SK-N-DZ (cell line): ENCODE measurements around the gene XG.
"Not testable (repeated sequence)": the region's sequence is repeated elsewhere in the genome, so short reads cannot be mapped to it uniquely, and the experiment has no call there.

Experiments used
- DNase-seq: peaks from one replicate; pipeline ENCODE4 v3.0.0-alpha.2; 2015; ENCODE audit warnings: low spot score

Gene XG

DNA sequence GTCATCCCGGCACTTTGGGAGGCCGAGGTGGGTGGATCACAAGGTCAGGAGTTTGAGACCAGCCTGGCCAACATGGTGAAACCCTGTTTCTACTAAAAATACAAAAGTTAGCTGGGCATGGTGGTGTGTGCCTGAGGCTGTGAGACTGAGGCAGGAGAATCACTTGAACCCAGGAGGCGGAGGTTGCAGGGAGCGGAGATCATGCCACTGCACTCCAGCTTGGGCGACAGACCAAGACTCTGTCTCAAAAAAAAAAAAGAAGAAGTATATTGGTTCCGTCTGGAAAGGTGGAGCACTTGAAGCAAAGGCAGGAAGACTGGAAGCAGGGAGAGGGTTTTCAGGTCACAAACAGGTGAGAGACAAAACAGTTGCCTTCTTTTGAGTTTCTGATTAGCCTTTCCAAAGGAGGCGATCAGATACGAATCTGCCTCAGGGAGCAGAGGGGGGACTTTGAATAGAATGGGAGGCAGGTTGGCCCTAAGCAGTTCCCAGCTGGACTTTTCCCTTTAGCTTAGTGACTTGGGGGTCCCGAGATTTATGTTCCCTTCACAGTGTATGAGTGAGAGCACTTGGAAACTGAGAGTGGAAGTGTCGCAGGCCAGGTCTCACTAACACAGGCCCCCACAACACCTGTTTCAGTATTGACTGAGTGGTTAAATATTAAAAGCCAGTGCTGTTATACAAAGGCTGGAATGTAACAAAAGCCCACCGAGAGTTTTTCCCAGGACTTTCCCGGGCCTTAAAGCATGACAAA lies 28.8 kb downstream of the XG start:
- not testable (repeated sequence) for DNase-seq

DNA sequence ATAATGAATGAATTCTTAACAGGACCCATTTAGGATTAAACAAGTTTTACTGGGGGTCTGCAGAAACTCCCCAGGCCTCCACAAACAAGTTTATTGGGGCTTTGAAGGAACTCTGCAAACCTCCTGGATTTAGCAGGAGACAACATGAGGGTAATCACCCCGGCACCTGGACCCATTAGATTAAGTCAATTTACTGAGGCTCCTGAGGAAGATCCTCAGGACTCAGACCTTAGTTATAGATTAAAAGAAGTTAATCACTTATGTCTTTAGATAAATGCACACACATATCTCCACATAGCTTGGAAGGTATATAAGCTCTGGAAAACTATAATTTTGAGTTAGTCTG lies 29.4 kb downstream of the XG start:
- no peak for DNase-seq

DNA sequence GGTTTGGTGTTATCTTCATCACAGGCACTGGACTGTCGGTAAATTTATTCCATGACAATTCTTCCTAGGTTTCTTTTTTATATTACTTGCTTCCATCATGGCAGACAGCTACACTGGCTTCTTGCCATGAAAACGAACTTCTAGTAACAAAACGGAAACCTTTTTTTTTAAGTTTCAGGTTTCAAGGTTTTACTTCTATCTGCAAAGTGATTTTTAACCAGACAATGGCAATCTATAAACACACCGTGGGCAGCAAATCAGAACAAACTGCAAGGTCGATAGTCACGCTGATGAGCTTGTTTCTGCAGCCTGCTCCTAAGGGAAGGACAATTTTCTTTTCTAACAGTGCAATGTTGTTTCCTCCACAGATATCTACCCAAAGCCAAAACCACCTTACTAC lies 29.9 kb downstream of the XG start:
- DNase-seq: no peak

DNA sequence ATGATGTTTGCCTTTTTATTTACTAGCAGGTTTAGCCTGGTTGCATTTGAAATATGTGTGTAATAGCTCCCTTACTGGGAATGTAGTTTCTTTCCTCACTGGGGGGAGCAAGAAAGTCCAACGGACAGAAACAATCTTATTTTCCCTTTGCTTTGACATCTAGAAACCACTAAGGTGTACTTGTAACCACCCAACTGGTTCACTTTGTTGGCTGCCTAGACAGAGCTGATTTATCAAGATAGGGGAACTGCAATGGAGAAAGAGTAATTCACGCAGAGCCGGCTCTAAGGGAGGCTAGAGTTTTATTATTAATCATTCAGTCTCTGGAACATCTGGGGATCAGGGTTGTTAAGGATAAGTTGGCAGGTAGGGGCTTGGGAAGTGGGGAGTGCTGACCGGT lies 30.3 kb downstream of the XG start:
- DNase-seq: no peak

DNA sequence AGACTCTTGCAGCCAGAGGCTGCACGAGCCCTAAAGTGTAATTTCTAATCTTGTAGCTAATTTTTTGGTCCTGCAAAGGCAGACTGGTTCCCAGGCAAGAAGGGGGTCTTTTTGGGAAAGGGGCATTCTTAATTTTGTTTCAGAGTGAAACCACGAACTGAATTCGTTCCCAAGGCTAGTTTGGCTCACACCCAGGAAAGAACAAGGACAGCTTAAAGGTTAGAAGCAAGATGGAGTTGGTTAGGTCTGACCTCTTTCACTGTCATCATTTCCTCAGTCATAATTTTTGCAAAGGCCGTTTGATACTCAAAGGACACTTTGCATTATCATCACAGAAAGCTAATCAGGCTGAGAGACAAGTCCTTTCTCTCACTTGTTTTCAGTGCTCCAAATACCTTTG lies 30.9 kb downstream of the XG start:
- no peak for DNase-seq

DNA sequence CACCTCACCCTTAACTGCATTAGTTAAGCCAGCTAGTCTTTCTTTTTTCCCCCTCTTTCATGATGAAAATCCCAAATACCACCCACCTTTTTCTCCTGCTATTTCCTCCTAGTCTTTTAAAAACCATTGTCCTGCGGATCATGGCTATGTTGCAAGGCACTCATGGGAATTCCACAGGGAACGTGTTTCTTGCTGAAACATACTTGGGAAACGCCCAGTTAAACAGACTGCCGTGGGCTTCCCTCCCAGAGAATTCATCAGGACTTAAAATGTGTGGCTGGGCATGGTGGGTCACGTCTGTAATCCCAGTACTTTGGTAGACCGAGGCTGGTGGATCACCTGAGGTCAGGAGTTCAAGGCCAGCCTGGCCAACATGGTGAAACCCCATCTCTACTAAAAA lies 32.2 kb downstream of the XG start:
- DNase-seq: no peak

DNA sequence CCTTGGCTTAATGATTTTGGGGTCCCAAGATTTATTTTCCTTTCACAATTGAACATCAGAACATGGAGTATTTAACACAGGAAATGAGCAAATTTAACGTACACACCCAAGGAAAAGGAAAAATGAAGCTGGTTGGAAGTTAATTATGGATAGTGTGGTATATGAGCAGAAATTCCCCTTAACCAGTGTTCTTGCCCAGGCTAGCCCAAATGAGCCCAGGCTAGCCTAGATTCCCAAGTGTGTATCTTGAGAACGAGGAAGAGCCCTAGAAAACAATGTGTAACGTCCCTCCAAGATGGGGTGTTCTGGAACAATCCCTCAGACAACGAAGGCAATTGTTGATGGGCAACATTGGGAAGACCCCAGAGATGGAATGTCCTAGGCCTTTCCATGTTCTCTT lies 33.7 kb downstream of the XG start:
- DNase-seq: no peak

DNA sequence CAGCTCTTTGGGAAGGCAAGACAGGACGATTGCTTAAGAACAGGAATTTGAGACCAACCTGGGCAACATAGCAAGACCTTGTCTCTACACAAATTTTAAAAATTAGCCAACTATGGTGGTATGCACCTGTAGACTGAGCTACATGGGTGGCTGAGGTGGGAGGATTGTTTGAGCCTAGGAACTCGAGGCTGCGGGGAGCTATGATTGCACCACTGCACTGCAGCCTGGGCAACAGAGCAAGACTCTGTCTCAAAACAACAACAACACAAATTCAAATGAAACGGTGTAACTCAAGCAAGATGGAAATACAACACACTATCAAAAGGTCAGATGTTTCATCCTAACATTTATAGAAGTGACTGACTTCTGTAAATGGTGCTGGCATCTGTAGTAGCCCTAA lies 37.1 kb downstream of the XG start:
- DNase-seq: no peak

DNA sequence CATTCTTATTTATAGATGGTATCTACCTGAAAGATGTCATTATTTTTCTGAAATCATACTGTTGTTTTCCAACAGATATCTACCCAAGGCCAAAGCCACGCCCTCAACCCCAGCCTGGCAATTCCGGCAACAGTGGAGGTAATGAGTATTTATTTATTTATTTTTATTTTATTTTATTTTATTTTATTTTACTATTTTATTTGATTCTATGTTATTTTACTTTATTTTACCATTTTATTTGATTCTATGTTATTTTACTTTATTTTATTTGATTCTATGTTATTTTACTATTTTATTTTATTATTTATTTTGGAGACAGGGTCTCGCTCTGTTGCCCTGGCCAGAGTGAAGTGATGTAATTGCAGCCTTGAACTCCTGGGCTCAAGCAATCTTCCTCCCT lies 37.7 kb downstream of the XG start:
- no peak for DNase-seq

DNA sequence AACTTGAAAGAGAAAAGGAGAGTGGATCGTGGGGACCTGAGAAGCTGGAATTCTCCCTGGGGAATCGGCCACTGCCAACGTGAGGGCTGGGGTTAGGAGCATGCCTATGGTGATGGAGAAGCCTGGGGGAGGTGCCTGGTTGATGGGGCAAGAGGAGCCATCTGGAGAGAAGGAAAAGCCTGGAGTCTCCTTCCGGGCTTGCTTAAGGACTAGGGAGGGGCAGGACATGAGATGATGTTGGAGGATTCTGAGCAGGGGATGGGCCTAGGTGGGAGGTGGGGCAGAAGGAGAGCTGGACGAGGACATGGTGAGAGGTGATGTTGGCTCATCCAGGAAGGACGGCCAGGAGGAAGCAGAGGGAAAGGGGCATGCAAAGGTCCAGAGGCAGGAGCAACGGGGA lies 41.9 kb downstream of the XG start:
- no peak for DNase-seq

DNA sequence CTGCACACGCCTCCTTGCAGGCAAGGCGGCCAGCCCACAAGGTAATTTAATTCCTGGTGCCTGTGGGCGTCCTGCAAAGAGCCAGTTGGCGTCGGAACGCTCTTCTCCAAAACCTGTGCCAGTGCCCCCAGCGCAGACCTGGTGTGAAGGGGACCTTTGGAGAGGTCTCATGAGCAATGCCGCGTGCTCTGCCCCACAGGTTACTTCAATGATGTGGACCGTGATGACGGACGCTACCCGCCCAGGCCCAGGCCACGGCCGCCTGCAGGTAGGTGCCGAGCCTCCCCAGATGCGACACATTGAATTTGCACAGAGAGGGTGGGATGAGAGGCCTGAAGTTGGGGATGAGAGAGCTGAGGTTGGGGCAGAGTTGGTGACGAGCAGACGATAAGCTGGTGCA lies 42.5 kb downstream of the XG start:
- no peak for DNase-seq

DNA sequence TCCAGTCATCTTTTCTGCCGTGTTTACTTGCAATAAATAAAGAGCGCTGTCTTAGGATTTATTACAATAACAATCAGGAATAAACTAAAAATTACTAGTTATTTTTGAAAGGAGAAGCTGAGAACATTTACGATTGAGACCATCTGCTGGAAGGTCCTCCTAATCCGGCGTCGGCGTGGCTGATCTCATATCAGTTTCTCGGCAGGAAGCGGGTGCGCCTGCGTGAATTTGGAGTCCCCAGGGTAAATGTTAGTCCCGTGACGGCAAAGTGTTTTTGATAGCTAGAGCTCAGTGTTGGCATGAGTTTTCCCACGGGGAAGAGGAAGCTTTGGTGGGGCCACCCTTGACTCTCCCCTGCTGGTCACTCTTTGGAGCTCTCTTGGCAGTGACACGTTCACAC lies 45.0 kb downstream of the XG start:
- DNase-seq: not testable (repeated sequence)

DNA sequence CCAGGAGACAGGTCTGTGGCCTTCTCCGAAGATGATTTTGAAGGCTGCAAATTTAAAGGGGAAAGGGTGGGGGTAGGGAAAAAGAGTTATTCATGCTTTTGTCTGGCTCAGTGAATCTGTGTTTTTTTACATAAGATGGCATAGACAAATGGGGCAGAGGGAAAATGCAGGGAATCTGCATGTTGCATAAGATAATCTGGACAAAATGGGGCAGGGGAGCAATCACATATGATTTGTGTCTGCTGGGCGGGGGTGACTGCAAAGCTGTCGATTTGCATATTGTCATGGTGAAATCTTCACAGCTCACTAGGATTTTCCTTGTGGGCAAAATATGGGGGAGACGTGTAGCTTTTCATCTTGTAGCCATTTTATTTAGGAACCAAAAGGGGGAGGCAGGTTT lies 47.5 kb downstream of the XG start:
- DNase-seq: no peak

DNA sequence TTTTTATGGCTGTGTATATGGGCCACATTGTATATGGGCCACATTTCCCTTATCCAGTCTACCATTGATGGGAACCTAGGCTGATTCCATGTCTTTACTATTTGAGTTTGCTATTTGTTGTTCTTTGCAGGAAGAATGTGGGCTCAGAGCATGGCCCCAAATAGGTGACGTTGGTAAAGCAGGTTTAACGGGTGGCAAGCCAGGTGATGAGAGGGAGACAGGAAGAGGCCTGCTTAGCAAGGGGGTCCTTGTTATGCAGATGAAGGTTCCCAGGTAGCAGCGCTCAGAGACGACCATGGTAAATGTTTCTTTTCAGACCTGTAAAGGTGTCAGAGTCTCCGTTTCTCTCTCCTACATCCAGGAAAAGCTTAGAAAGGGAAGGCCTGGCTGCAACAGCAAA lies 48.1 kb downstream of the XG start:
- not testable (repeated sequence) for DNase-seq

DNA sequence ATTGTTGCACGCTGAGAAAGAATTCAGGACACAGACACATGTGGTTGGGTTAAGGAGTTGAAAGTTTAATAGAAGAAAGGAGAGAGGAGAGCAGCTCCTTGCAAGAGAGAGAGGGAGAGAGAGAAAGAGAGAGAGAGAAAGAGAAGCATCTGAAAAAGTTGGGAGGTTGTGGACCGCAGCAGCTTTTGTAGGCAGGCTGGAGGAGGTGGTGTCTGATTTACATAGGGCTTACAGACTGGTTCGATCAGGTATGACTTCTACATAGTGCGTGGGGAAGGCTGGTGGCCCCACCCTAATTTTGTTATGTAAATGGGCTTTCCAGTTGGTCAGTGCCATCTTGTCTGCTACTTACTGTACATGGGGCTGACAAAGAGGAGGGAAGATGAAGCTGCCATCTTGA lies 49.4 kb downstream of the XG start:
- DNase-seq: no peak

DNA sequence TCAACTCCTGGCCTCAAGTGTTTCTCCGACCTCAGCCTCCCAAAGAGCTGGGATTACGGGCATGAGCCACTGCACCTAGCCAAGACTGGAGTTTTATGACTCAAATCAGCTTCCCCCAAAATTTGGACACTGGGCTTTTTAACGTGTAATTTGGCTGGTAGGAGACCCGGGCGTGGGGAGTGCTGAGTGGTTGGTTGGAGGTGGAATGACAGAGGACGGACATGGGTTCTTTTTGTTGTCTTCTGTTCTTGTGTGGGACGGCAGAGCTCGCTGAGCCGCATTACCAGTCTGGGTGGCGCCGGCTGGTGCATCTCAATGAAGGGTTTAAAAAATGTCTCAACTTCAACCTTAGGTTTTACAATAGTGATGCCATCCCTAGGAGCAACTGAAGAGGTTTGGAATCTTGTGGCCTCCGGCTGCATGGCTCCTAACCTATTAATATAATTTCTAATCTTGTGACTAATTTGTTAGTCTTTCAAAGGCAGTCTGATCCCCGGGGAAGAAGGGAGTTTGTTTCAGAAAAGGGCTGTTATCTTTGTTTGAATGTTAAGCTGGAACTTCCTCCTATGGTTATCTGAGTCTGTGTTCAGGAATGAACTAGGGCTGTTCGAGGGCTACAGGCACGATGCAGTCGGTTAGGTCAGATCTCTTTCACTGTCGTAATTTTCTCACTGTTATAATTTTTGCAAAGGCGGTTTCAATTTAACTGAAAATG lies 50.7 kb downstream of the XG start:
- not testable (repeated sequence) for DNase-seq

DNA sequence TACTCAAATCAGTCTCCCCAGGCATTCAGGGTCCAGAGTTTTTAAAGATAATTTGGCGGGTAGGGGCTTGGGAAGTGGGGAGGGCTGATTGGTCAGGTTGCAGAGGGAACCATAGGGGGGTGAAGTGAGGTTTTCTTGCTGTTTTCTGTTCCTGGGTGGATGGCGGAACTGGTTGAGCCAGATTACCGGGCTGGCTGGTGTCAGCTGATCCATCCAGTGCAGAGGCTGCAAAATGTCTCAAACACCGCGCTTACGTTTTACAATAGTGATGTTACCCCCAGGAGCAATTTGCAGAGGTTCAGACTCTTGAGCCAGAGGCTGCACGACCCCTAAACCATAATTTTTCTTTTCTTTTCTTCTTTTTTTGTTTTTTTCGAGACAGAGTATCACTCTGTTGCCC lies 51.6 kb downstream of the XG start:
- not testable (repeated sequence) for DNase-seq

DNA sequence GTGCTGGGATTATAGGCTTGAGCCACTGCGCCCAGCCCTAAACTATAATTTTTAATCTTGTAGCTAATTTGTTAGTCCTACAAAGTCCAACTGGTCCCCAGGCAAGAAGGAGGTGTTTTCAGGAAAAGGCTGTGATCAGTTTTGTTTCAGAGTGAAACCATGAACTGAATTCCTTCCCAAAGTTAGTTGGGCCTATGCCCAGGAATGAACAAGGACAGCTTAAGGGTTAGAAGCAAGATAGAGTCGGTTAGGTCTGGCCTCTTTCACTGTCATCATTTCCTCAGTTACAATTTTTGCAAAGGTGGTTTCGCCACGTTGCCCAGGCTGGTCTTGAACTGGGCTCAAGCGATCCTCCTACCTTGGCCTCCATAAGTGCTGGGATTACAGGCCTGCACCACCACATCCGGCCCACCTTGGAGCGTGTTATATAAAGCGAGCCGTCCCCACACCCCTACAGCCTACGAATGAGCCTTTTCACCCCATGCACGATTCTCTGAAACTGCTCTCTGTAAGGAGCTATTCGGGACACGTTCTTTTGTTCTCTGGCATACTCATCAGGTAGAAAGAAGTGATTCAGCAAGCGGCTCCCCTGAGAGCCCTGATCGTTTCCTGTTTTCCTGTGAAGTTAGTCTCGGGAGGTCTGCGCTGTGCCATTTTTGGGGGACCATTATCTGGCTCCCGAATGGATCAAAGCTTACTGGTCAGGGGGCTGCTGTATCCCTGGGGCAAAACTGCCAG lies 52.4 kb downstream of the XG start:
- DNase-seq: not testable (repeated sequence)

DNA sequence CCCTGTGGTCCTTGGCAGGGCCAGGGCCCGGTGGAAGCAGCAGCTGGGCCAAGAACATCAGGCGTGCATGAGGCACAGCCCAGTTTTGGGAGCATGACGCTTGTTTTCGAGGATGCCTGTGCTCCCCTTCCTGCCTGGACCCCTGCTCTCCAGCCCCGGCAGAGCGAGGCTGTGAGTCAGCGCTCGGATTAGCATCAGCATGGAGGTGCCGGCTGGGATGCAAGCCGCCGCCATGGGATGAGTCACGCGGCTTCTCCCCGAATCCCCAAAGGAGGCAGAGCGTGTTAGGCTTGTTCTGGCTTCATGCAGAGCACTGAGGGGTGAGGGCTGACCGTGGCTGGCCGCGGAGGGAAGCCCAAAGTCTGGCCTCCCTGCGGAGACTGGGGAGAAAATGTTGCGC lies 53.0 kb downstream of the XG start:
- DNase-seq: not testable (repeated sequence)

DNA sequence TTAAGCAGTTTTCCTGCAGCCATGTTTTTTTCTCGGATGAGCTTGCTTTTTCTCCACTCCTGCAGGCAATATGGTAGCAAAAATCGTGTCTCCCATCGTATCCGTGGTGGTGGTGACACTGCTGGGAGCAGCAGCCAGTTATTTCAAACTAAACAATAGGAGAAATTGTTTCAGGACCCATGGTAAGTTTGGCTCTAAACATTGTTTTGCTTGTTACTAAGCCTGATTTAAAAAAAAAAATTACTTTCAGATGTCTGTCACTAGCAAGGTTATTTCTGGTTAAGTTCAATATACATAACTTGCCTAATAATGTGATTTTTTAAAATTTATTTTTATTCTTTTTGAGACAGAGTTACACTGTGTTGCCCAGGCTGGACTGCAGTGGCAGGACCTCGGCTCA lies 59.4 kb downstream of the XG start:
- DNase-seq: no peak

DNA sequence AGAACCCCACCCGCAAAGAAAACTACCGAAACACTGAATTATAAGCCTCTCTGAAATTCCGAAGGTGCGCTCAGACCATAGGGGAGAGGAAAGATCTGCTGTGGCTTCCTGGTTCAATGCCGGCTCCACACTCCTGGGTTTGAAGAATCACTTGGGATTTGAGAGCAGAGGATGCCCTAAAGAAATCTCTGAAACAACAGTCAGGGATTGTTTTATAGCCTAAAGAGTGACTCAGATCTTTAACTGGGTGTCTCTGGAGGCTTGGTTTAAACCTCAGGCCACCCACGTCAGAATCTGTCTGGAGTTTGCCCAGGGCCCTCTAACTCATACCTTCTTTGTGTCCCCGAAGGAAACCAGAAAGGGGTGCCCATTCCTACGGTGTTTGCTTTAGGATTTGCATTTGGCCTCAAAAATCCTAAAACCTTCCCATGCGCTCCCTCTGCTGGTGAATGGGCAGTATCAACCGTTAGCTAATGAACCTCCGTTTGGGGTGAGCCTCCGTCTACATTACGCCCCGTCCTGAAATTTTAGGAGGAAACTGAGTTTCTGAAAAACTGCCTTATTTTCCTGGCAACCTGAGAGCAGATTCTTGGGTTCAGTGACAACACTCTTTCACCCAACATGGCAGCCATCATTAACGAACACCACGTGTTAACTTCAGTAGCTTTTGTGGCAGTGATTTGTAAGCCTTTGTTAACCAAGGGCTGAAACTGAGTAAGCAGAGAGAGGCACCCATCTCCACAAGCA lies 60.5 kb downstream of the XG start:
- peak; percentile 21 for DNase-seq

DNA sequence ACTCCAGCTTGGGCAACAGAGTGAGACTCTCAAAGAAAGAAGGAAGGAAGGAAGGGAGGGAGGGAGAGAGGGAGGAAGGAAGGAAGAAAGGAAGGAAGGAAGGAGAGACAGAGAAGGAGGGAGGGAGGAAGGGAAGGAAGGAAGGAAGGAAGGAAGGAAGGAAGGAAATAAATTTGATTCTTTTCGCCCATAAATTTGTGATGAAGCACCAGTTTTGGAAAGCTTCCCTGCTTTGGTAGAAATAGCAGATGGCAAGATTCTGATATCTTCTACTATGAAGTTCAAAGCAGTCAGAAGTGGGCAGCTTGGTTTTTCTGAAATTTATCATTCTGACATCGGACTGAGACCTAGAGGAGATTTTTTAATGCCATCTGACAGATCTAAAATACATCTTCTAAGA lies 65.2 kb downstream of the XG start:
- DNase-seq: no peak
